ENCODE measurements around the gene S100A2. TPM values are rescaled to one million over a fixed set of nuclear protein-coding genes. Genes with fewer than 3 reads are reported as not detected.
"Not testable (repeated sequence)": the region's sequence is repeated elsewhere in the genome, so short reads cannot be mapped to it uniquely, and the experiment has no call there.

Gene S100A2
- polyA plus RNA-seq, 3 donors = 0.32 TPM; not detected in 2

GRCh38 chr1:153563991-153564390 is 1.7 kb downstream of the S100A2 start:
- peaks cover 56 to 57% of the 10 kb centered on the region in 2 donors for H3K4me1 ChIP-seq (ENCODE audit: control insufficient read depth in 1 of 2, insufficient read depth in 2 of 2, low read length in 2 of 2)
- H3K9me3 ChIP-seq (replicated peaks in 1 of 2; ENCODE audit: control insufficient read depth in 1 of 2, insufficient read depth in 1 of 2, low read length in 2 of 2) = no peaks in the 10 kb centered on the region
- H2AFZ ChIP-seq (ENCODE audit: insufficient read depth, low read depth, low read length, poor library complexity, severe bottlenecking) = no peak overlapping the region
- intact Hi-C loops (cut with micrococcal nuclease) = no loop called here
- H3K4me3 ChIP-seq (replicated peaks in 1 of 3; ENCODE audit: low read depth in 2 of 3, low read length in 3 of 3) = peak overlapping the region in 1 of 3 experiments; percentile 6
- H4K20me1 ChIP-seq (ENCODE audit: insufficient read depth, low read length) = no peaks in the 10 kb centered on the region
- Mint-ChIP-seq H3K9me3 (no peaks in the 10 kb centered on the region), H3K4me3 (no peak overlapping the region), H3K27ac (peak overlapping the region in 3 of 7 donors; percentile 75 to 100 (median 99)), H3K4me1 (peaks cover 59% of the 10 kb centered on the region), H3K27me3 (ENCODE audit: low read depth in 3 of 3) (no peaks in the 10 kb centered on the region), H3K36me3 (peaks cover 0 to 5% of the 10 kb centered on the region in 2 donors)
- no peak overlapping the region for H3K4me2 ChIP-seq (replicated peaks; ENCODE audit: extremely low read depth, low read length, poor library complexity, severe bottlenecking)
- no peak for TF ChIP-seq CTCF (IDR thresholded peaks at IDR 0.05)
- no peaks in the 10 kb centered on the region for H3K36me3 ChIP-seq (replicated peaks in 1 of 2; ENCODE audit: control insufficient read depth in 1 of 2, insufficient read depth in 2 of 2, low read length in 2 of 2)
- no peak for DNase-seq
- peaks cover 13% of the 10 kb centered on the region for H3K79me2 ChIP-seq (ENCODE audit: insufficient read depth, low read length)
- no peak overlapping the region for H3K9ac ChIP-seq (ENCODE audit: insufficient read depth, low read length, poor library complexity, severe bottlenecking)
- H3K27me3 ChIP-seq (ENCODE audit: control insufficient read depth in 2 of 2, insufficient read depth in 2 of 2, low read length in 2 of 2) = no peaks in the 10 kb centered on the region
- peak overlapping the region; percentile 97 to 100 for H3K27ac ChIP-seq (ENCODE audit: low read depth in 1 of 2, low read length in 2 of 2)
- WGBS (ENCODE audit: insufficient coverage) = 90% methylated on average over 5 of the region's 7 CpGs

- H3K36me3 ChIP-seq (replicated peaks in 1 of 2; ENCODE audit: control insufficient read depth in 1 of 2, insufficient read depth in 2 of 2, low read length in 2 of 2) = no peaks in the 10 kb centered on the region
- no peak for TF ChIP-seq CTCF (IDR thresholded peaks at IDR 0.05)
- Mint-ChIP-seq H3K4me1 (peaks cover 54% of the 10 kb centered on the region), H3K27me3 (ENCODE audit: low read depth in 3 of 3) (peaks cover 0 to 2% (median 0%) of the 10 kb centered on the region in 3 donors), H3K36me3 (peaks cover 0 to 5% of the 10 kb centered on the region in 2 donors), H3K27ac (peak overlapping the region in 5 of 7 donors; percentile 46 to 100 (median 75)), H3K4me3 (no peak overlapping the region), H3K9me3 (no peaks in the 10 kb centered on the region)
- 80% methylated on average over 1 of the region's 6 CpGs for whole genome bisulfite sequencing (ENCODE audit: insufficient coverage)
- peaks cover 51 to 52% of the 10 kb centered on the region in 2 donors for H3K4me1 ChIP-seq (ENCODE audit: control insufficient read depth in 1 of 2, insufficient read depth in 2 of 2, low read length in 2 of 2)
- no peaks in the 10 kb centered on the region for H4K20me1 ChIP-seq (ENCODE audit: insufficient read depth, low read length)
- H3K27ac ChIP-seq (ENCODE audit: low read depth in 1 of 2, low read length in 2 of 2) = no peak overlapping the region
- H3K79me2 ChIP-seq (ENCODE audit: insufficient read depth, low read length) = peaks cover 13% of the 10 kb centered on the region
- no peak overlapping the region for H2AFZ ChIP-seq (ENCODE audit: insufficient read depth, low read depth, low read length, poor library complexity, severe bottlenecking)
- H3K4me2 ChIP-seq (replicated peaks; ENCODE audit: extremely low read depth, low read length, poor library complexity, severe bottlenecking) = no peak overlapping the region
- H3K9me3 ChIP-seq (replicated peaks in 1 of 2; ENCODE audit: control insufficient read depth in 1 of 2, insufficient read depth in 1 of 2, low read length in 2 of 2) = no peaks in the 10 kb centered on the region
- DNase-seq = no peak
- H3K27me3 ChIP-seq (ENCODE audit: control insufficient read depth in 2 of 2, insufficient read depth in 2 of 2, low read length in 2 of 2) = no peaks in the 10 kb centered on the region
- peak overlapping the region in 1 of 3 experiments; percentile 6 for H3K4me3 ChIP-seq (replicated peaks in 1 of 3; ENCODE audit: low read depth in 2 of 3, low read length in 3 of 3)
- no peak overlapping the region for H3K9ac ChIP-seq (ENCODE audit: insufficient read depth, low read length, poor library complexity, severe bottlenecking)
- intact Hi-C loops (cut with micrococcal nuclease) = no loop called here
These were observed 2.2 kb downstream of the S100A2 start for GRCh38 chr1:153563483-153563901.

GRCh38 chr1:153562021-153562420 is 3.6 kb downstream of the S100A2 start:
- H3K9ac ChIP-seq (ENCODE audit: insufficient read depth, low read length, poor library complexity, severe bottlenecking); H3K4me3 ChIP-seq (replicated peaks in 1 of 3; ENCODE audit: low read depth in 2 of 3, low read length in 3 of 3); H3K27ac ChIP-seq (ENCODE audit: low read depth in 1 of 2, low read length in 2 of 2); DNase-seq; H3K36me3 ChIP-seq (replicated peaks in 1 of 2; ENCODE audit: control insufficient read depth in 1 of 2, insufficient read depth in 2 of 2, low read length in 2 of 2); H3K4me3 Mint-ChIP-seq; H3K79me2 ChIP-seq (ENCODE audit: insufficient read depth, low read length); H4K20me1 ChIP-seq (ENCODE audit: insufficient read depth, low read length); H2AFZ ChIP-seq (ENCODE audit: insufficient read depth, low read depth, low read length, poor library complexity, severe bottlenecking); H3K4me2 ChIP-seq (replicated peaks; ENCODE audit: extremely low read depth, low read length, poor library complexity, severe bottlenecking); H3K36me3 Mint-ChIP-seq; H3K27me3 Mint-ChIP-seq (ENCODE audit: low read depth in 3 of 3); H3K27ac Mint-ChIP-seq; H3K27me3 ChIP-seq (ENCODE audit: control insufficient read depth in 2 of 2, insufficient read depth in 2 of 2, low read length in 2 of 2); H3K9me3 ChIP-seq (replicated peaks in 1 of 2; ENCODE audit: control insufficient read depth in 1 of 2, insufficient read depth in 1 of 2, low read length in 2 of 2); intact Hi-C loops (cut with micrococcal nuclease); H3K9me3 Mint-ChIP-seq: not testable (repeated sequence)
- 80% methylated on average over 1 of the region's 3 CpGs for WGBS (ENCODE audit: insufficient coverage)
- H3K4me1 Mint-ChIP-seq = peaks cover 42% of the 10 kb centered on the region
- H3K4me1 ChIP-seq (ENCODE audit: control insufficient read depth in 1 of 2, insufficient read depth in 2 of 2, low read length in 2 of 2) = peaks cover 37% of the 10 kb centered on the region in 2 donors

All from CD14-positive monocyte (primary cell).